Measurements from ENCODE around the gene ECHS1.
"Not testable (repeated sequence)": the region's sequence is repeated elsewhere in the genome, so short reads cannot be mapped to it uniquely, and the experiment has no call there.

The ECHS1 gene

DNA sequence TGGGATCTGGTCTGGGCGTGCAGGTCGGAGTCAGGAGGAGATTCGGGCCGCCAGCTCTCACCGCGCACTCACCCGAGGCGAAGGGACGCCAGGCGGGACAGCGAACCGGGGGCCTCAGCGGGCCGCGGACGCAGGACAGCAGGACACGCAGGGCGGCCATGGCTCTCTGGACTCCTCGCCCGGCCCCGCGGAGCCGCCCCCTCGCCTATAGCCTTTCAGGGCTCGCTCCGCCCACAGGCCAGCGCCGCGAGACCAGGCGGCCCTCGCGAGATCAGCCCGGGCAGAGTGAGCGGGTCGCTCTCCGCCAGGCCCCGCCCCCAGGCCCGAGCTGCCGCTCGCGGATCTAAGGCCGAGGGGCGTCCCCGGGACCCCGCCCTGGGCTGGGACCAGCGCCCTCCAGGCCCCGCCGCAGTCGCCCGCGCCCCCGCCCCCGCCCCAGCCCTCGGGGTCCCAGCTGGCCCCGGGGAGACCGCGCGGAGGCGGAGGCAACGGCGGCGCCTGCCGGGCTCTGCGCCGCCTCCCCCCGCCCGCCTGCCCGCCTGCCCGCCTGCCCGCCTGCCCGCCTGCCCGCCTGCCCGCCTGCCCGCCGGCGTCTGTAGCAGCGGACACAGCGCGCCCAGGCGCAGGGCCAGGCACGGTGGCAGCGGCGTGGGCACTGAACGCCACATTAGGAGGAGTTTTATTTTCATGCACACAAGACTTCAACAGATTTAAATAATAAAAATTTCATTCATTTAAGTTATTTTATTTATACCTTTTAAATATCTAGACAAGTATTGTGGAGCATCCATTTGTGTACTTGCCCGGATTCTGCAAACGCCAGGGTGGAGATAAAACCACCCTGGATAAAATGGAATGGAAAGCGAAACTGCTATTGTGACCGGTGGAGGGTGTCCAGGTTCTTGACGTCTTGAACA is at the start of gene ECHS1:
Gene ECHS1, minus strand, starts transcription at position 181 of the 917 bp plus-strand sequence. Its CDS starts 21 bp downstream, at position 160.
- peak; percentile 98 for DNase-seq

- DNase-seq: no peak
These were observed 49.2 kb upstream of the ECHS1 start for GRCh38 chr10:133422223-133422806.

GRCh38 chr10:133421336-133422222 is 48.4 kb upstream of the ECHS1 start:
- no peak for DNase-seq

GRCh38 chr10:133420579-133420978 is 47.4 kb upstream of the ECHS1 start:
- DNase-seq: no peak

DNA sequence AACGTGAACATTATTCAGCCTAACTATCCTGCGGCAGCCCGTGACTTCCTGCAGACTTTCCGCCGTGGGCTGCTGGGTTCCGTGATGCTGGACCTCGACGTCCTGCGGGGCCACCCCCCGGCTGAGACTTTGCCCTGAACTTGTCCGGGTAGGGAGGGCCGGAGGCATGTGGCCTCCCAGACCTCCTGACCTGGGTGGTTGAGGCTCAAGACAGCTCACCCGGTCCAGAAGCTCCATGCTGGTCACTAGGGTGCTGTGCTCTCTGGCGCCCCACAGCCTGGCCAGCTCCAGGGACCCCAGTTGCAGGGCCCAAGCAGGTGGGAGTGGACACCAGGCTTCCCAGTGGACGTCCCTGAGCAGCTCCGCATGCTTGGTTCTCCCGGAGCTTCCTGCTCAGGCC is 46.9 kb upstream of the ECHS1 start:
- DNase-seq: no peak

DNA sequence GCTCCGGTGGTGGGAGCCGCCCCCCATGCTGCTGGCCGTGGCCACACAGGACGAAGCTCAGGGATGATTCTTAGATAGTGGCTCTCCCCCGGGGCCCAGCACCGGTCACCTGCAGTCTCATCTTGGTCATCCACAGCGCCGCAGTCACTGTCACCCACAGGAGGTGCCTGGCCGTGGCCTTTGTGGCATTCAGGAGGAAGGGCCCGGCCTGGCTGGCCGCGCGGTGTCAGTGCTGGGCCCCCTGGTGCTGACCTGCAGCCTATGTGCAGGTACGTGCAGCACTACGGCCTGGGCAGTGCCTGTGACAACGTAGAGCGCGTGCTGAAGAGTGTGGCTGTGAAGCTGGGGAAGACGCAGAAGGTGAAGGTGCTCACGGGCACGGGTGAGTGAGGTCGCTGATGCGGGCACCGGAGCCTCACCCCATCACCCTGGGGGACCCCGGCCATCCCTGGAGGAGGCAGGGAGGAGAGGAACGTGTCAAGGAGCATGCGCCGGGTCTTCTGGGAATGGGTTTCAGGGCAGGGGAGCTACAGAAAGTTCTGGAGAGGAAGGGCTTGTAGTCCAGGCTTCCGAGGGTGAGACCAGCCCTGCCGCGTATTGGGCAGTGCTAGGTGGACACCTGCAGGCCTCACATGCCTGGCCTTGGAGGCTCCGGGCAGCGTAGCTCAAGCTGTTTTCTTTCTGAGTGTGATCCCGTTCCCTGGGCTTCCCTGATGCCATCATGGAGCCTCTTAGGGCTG is 46.2 kb upstream of the ECHS1 start:
- no peak for DNase-seq

GRCh38 chr10:133418289-133418993 is 45.3 kb upstream of the ECHS1 start:
- DNase-seq: no peak

- no peak for DNase-seq
These were observed 42.6 kb upstream of the ECHS1 start for GRCh38 chr10:133415752-133416151.

DNA sequence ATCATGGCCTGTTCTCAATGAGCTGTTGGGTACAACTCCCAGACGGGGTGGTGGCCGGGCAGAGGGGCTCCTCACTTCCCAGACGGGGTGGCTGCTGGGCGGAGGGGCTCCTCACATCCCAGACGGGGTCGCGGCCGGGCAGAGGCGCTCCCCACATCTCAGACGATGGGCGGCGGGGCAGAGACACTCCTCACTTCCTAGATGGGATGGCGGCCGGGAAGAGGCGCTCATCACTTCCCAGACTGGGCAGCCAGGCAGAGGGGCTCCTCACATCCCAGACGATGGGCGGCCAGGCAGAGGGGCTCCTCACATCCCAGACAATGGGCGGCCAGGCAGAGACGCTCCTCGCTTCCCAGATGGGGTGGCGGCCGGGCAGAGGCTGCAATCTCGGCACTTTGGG is 41.2 kb upstream of the ECHS1 start:
- not testable (repeated sequence) for DNase-seq

GRCh38 chr10:133412381-133412711 is 39.2 kb upstream of the ECHS1 start:
- no peak for DNase-seq

- no peak for DNase-seq
These were observed 38.6 kb upstream of the ECHS1 start for GRCh38 chr10:133411523-133412380.

- DNase-seq: no peak
These were observed 32.8 kb upstream of the ECHS1 start for GRCh38 chr10:133405844-133406527.

GRCh38 chr10:133405272-133405671 is 32.1 kb upstream of the ECHS1 start:
- DNase-seq: no peak

- no peak for DNase-seq
These were observed 30.6 kb upstream of the ECHS1 start for GRCh38 chr10:133403784-133404183.

- DNase-seq: no peak
These were observed 30.2 kb upstream of the ECHS1 start for GRCh38 chr10:133403359-133403758.

DNA sequence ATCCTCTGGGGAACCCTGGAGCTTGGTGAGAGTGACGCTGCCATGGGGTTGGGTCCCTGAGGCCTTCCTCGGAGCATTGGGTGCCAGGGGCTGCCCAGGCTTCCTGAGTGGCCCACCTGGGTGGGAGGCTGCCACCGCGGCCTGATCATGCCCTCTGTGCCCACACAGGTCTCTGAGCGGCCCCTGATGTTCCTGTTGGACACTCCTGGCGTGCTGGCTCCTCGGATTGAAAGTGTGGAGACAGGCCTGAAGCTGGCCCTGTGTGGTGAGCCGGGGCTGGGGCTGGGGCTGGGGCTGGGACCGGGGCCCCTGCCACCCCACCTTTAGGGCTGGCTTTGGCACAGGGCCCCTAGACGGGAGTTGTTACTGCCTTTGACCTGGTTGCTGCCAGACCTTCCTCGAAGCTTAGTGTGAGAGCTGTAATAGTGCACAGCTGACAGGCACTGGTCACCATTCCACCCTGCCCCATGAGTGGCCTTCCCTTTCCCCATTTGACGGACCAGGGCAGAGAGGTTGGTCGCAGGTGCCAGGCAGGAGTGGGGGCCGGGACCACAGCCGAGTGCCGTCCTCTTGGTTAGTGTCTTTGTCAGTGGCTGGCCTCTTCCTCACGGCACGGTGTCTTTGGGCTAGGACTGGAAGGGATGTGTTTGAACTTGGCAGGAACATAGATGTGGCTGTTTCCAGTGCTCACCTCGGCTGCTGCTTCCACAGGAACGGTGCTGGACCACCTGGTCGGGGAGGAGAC is 29.0 kb upstream of the ECHS1 start:
- DNase-seq: peak in 1 of 2 experiments; percentile 12

DNA sequence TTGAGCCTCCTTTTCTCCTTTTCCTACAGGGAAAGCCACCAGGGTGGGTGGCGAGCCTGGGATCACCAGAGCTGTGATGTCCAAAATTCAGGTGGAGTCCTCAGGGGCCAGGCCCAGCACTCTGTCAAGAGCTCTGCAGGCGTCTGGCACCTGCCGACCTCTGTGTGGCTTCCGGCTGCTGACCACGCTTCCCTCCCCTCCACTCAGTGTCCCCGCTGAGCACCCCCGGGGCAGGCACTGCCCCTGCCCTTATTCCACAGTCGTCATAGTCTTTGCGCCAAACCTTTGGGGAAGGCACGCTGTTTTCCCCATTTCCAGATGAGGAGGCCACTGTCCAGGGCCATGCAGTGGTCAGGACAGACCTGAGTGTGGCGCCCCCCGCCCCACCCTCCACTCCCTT is 28.3 kb upstream of the ECHS1 start:
- DNase-seq: peak in 1 of 2 experiments; percentile 9

DNA sequence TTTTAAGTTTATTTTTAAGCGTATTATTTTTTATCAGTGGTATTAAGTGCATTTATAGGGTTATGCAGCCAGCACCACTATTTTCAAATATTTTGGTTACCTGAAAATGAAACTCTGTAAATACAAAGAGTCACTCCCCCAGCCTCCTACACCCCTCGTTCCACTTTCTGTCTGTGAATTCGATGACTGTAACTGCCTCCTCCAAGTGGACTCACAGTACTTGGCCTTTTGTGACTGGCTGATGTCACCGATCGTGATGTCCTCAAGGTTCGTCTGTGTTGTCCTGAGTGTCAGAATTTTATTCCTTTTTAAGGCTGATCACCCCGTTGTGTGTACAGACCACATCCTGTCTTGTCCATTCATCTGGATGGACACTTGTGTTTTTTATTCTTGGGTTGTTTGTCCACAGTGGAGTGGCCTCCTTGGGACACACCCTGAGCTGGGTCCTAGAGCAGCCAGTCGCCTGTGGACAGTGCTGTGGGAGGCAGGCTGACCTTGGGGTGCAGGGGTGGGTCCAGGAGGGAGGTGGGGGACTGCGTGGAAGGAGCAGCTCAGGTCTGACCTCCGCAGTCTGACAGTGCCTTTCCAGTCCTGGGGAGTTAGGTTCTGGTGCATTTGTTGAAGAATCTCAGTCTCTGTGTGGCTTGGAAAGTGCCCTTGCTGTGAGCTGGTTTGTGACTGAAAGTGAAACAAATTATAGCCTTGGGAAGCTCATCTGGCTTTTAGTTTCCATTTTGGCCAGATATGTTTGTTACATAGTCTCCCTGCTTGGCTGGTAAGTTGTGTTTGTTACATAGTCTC is 27.7 kb upstream of the ECHS1 start:
- DNase-seq: peak; percentile 15 to 17

- DNase-seq: peak; percentile 14
These were observed 26.0 kb upstream of the ECHS1 start for GRCh38 chr10:133399123-133399601.

Measured in activated T-cell treated with anti-CD3 and anti-CD28 coated beads, Interleukin-2, amount 50 U/mL, for 48 hours (primary cell).